Measurements from ENCODE around the gene NEK6.

The NEK6 gene

GRCh38 chr9:124384846-124385245 is 127.1 kb downstream of the NEK6 start:
- no peak for DNase-seq

GRCh38 chr9:124385623-124386022 is 127.9 kb downstream of the NEK6 start:
- no peak for DNase-seq

- no peak for DNase-seq
Observed at GRCh38 chr9:124386201-124386600, 128.5 kb downstream of the NEK6 start.

GRCh38 chr9:124388275-124389048 is 130.7 kb downstream of the NEK6 start:
- no peak for DNase-seq

GRCh38 chr9:124389146-124389939 is 131.6 kb downstream of the NEK6 start:
- DNase-seq: no peak

- DNase-seq: no peak
Observed at GRCh38 chr9:124390794-124391658, 133.3 kb downstream of the NEK6 start.

- no peak for DNase-seq
Observed at GRCh38 chr9:124392254-124392870, 134.6 kb downstream of the NEK6 start.

GRCh38 chr9:124392871-124393460 is 135.2 kb downstream of the NEK6 start:
- no peak for DNase-seq

GRCh38 chr9:124394167-124394566 is 136.4 kb downstream of the NEK6 start:
- no peak for DNase-seq

GRCh38 chr9:124394596-124394995 is 136.8 kb downstream of the NEK6 start:
- no peak for DNase-seq

- DNase-seq: no peak
Observed at GRCh38 chr9:124395826-124396225, 138.1 kb downstream of the NEK6 start.

- DNase-seq: no peak
Observed at GRCh38 chr9:124398191-124398935, 140.6 kb downstream of the NEK6 start.

GRCh38 chr9:124399323-124399967 is 141.7 kb downstream of the NEK6 start:
- DNase-seq: no peak

GRCh38 chr9:124399968-124400940 is 142.5 kb downstream of the NEK6 start:
- DNase-seq: no peak
